ENCODE data around the gene WDR45.

Gene WDR45

DNA sequence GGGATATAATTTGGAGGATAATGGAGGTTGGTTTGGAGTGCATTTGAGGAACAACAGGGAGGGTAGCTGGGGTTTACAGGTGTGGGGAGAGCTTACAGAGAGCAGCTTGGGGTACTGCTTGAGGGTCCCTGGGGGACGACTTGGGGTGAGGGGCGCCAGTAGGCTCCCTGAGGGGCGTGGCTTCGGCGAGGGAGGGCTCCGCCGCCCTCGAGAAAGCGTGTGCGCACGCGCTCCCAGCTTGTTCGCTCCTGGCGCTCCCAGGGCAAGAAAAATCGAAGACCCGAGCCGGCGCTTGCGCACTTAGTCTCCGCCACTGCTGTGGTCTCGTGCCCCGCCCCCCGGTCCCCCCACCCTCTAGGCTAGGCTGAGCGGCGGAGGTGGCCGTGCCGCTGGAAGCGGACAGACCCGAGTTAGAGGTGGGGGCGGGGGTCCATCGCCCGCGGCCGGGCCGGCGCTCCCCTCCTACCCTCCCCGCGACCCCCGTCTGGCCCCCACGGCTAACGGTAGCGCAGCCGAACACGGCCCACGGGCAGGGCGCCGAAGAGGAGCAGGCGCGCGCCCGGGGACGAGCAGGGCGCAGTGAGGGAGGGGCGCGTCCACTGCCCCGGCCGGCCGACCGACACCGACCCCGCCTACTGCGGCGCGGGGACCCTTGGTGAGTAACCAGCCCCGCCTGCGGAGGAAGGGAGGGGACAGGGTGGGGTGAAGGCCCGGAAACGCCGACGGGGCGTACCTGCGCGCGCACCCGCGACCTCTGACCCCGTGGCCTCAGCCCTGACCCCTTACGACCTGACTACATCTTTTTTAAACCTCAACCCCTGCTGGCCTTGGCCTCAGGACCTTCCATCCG lies 26.2 kb downstream of the WDR45 start:
- Histone ChIP-seq H2AFZ (ENCODE audit: low read depth, low read length) (peak overlapping the region; percentile 47), H3K23ac (ENCODE audit: low read length in 2 of 2) (no peak overlapping the region), H2AK5ac (ENCODE audit: low read length, severe bottlenecking) (no peak overlapping the region), H3K79me1 (replicated peaks; ENCODE audit: low read length, poor library complexity, severe bottlenecking) (peaks cover 5% of the 10 kb centered on the region), H3K9ac (ENCODE audit: low read length) (peak overlapping the region; percentile 69), H3K9me3 (ENCODE audit: control insufficient read depth, low read length) (peaks cover 5% of the 10 kb centered on the region), H3K4ac (ENCODE audit: low read depth in 1 of 2, low read length in 2 of 2) (peak overlapping the region in 1 of 2 experiments; percentile 16), H3K36me3 (ENCODE audit: control insufficient read depth in 1 of 2, insufficient read depth in 2 of 2, low read depth in 1 of 2, low read length in 2 of 2) (no peaks in the 10 kb centered on the region), H4K8ac (ENCODE audit: low read length) (peak overlapping the region; percentile 77), H3K4me2 (ENCODE audit: low read length, poor library complexity, severe bottlenecking) (peak overlapping the region; percentile 52), H2BK5ac (ENCODE audit: low read depth, low read length, poor library complexity, severe bottlenecking) (peak overlapping the region; percentile 19), H4K91ac (ENCODE audit: low read length) (peak overlapping the region; percentile 89), H3K14ac (ENCODE audit: low read length in 2 of 2) (peak overlapping the region in 1 of 2 experiments; percentile 87), H3K27ac (ENCODE audit: low read length, poor library complexity, severe bottlenecking) (no peak overlapping the region), H2BK120ac (ENCODE audit: low read depth, low read length) (peak overlapping the region; percentile 43), H3K4me1 (ENCODE audit: control insufficient read depth, insufficient read depth, low read depth, low read length) (peaks cover 2% of the 10 kb centered on the region), H3K18ac (ENCODE audit: low read depth in 1 of 2, low read length in 2 of 2) (peak overlapping the region; percentile 91 to 94), H2BK12ac (ENCODE audit: low read length in 2 of 2) (no peak overlapping the region), H3K27me3 (ENCODE audit: control insufficient read depth in 1 of 2, insufficient read depth in 1 of 2, low read length in 2 of 2) (peaks cover 0 to 12% of the 10 kb centered on the region in 2 experiments), H3K4me3 (ENCODE audit: insufficient read depth in 1 of 2, low read depth in 1 of 2, low read length in 2 of 2) (peak overlapping the region; percentile 70 to 75), H2BK15ac (ENCODE audit: low read depth, poor library complexity, severe bottlenecking) (peak overlapping the region; percentile 48)
- DNase-seq: peak; percentile 68
- 10% methylated on average over 12 of the region's 79 CpGs for WGBS

DNA sequence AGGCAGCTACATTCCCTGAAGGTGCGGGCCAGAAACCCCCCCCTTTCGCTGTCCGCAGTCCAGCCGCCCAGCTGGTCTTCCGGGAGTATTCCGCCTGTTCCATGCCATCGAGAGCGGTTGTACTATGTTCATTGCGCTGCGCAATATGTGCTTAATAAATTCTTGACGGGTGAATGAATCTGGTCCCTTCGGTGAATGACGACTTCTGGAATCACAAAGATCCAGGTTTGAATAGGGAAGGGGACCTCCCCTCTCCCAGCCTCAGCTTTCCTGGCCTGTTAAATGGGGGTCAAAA lies 35.8 kb downstream of the WDR45 start:
- Histone ChIP-seq H2BK12ac (ENCODE audit: low read length in 2 of 2) (peak overlapping the region in 1 of 2 experiments; percentile 63), H2BK15ac (ENCODE audit: low read depth, poor library complexity, severe bottlenecking) (no peak overlapping the region), H2AFZ (ENCODE audit: low read depth, low read length) (peak overlapping the region; percentile 86), H3K79me1 (replicated peaks; ENCODE audit: low read length, poor library complexity, severe bottlenecking) (no peaks in the 10 kb centered on the region), H4K91ac (ENCODE audit: low read length) (no peak overlapping the region), H3K4me3 (ENCODE audit: insufficient read depth in 1 of 2, low read depth in 1 of 2, low read length in 2 of 2) (peak overlapping the region in 1 of 2 experiments; percentile 57), H3K23ac (ENCODE audit: low read length in 2 of 2) (no peak overlapping the region), H3K27me3 (ENCODE audit: control insufficient read depth in 1 of 2, insufficient read depth in 1 of 2, low read length in 2 of 2) (peaks cover 0 to 4% of the 10 kb centered on the region in 2 experiments), H2BK5ac (ENCODE audit: low read depth, low read length, poor library complexity, severe bottlenecking) (no peak overlapping the region), H3K4me2 (ENCODE audit: low read length, poor library complexity, severe bottlenecking) (peak overlapping the region; percentile 34), H3K9me3 (ENCODE audit: control insufficient read depth, low read length) (no peaks in the 10 kb centered on the region), H2AK5ac (ENCODE audit: low read length, severe bottlenecking) (no peak overlapping the region), H3K36me3 (ENCODE audit: control insufficient read depth in 1 of 2, insufficient read depth in 2 of 2, low read depth in 1 of 2, low read length in 2 of 2) (peaks cover 5 to 7% of the 10 kb centered on the region in 2 experiments), H2BK120ac (ENCODE audit: low read depth, low read length) (no peak overlapping the region), H3K9ac (ENCODE audit: low read length) (peak overlapping the region; percentile 78), H3K4me1 (ENCODE audit: control insufficient read depth, insufficient read depth, low read depth, low read length) (peaks cover 5% of the 10 kb centered on the region), H3K14ac (ENCODE audit: low read length in 2 of 2) (no peak overlapping the region), H3K4ac (ENCODE audit: low read depth in 1 of 2, low read length in 2 of 2) (no peak overlapping the region), H3K27ac (ENCODE audit: low read length, poor library complexity, severe bottlenecking) (peak overlapping the region; percentile 47), H3K18ac (ENCODE audit: low read depth in 1 of 2, low read length in 2 of 2) (peak overlapping the region in 1 of 2 experiments; percentile 62), H4K8ac (ENCODE audit: low read length) (peak overlapping the region; percentile 69)
- 32% methylated on average over 13 of the region's 13 CpGs for WGBS
- DNase-seq: no peak

GRCh38 chrX:49043220-49043986 lies 36.3 kb downstream of the WDR45 start, which contains the start of gene TFE3:
Gene TFE3 (minus strand): TSS chrX:49043357. CDS start chrX:49043226, 131 bp downstream.
- H3K4me2 ChIP-seq (ENCODE audit: low read length, poor library complexity, severe bottlenecking): peak within 1 kb of the TSS; percentile 67
- H2AFZ ChIP-seq (ENCODE audit: low read depth, low read length): peak within 1 kb of the TSS; percentile 86
- H2AK5ac ChIP-seq (ENCODE audit: low read length, severe bottlenecking): no peak within 1 kb of the TSS
- peak; percentile 98 for DNase-seq
- H3K27me3 ChIP-seq (ENCODE audit: control insufficient read depth in 1 of 2, insufficient read depth in 1 of 2, low read length in 2 of 2): peaks cover 0 to 4% of the 10 kb centered on the region in 2 experiments
- H3K4ac ChIP-seq (ENCODE audit: low read depth in 1 of 2, low read length in 2 of 2): peak within 1 kb of the TSS in 1 of 2 experiments; percentile 93
- peak within 1 kb of the TSS in 1 of 2 experiments; percentile 93 for H3K14ac ChIP-seq (ENCODE audit: low read length in 2 of 2)
- peak within 1 kb of the TSS; percentile 90 for H3K27ac ChIP-seq (ENCODE audit: low read length, poor library complexity, severe bottlenecking)
- H3K23ac ChIP-seq (ENCODE audit: low read length in 2 of 2): no peak within 1 kb of the TSS
- peak within 1 kb of the TSS in 1 of 2 experiments; percentile 63 for H2BK12ac ChIP-seq (ENCODE audit: low read length in 2 of 2)
- H4K91ac ChIP-seq (ENCODE audit: low read length): peak within 1 kb of the TSS; percentile 75
- H3K4me3 ChIP-seq (ENCODE audit: insufficient read depth in 1 of 2, low read depth in 1 of 2, low read length in 2 of 2): peak within 1 kb of the TSS; percentile 81 to 87
- peak within 1 kb of the TSS; percentile 77 for H2BK120ac ChIP-seq (ENCODE audit: low read depth, low read length)
- H3K79me1 ChIP-seq (replicated peaks; ENCODE audit: low read length, poor library complexity, severe bottlenecking): no peaks in the 10 kb centered on the region
- H3K9me3 ChIP-seq (ENCODE audit: control insufficient read depth, low read length): no peaks in the 10 kb centered on the region
- H2BK5ac ChIP-seq (ENCODE audit: low read depth, low read length, poor library complexity, severe bottlenecking): peak within 1 kb of the TSS; percentile 94
- under 1% methylated on average over 40 of the region's 67 CpGs for WGBS
- peaks cover 8 to 13% of the 10 kb centered on the region in 2 experiments for H3K36me3 ChIP-seq (ENCODE audit: control insufficient read depth in 1 of 2, insufficient read depth in 2 of 2, low read depth in 1 of 2, low read length in 2 of 2)
- H2BK15ac ChIP-seq (ENCODE audit: low read depth, poor library complexity, severe bottlenecking): no peak within 1 kb of the TSS
- H3K18ac ChIP-seq (ENCODE audit: low read depth in 1 of 2, low read length in 2 of 2): peak within 1 kb of the TSS; percentile 66 to 98
- peak within 1 kb of the TSS; percentile 82 for H4K8ac ChIP-seq (ENCODE audit: low read length)
- peak within 1 kb of the TSS; percentile 93 for H3K9ac ChIP-seq (ENCODE audit: low read length)
- peaks cover 6% of the 10 kb centered on the region for H3K4me1 ChIP-seq (ENCODE audit: control insufficient read depth, insufficient read depth, low read depth, low read length)
